GM19438 (cell line): ENCODE data around the gene KIRREL3.

Experiments
- ATAC-seq: cut with Tn5 transposase; IDR thresholded peaks from one replicate; pipeline ENCODE4 v1.9.1; 2021; ENCODE audit warnings: low read depth; ENCODE audit not compliant: unreplicated experiment

KIRREL3 gene

GRCh38 chr11:127000291-127000968 is at the start of gene KIRREL3:
Gene KIRREL3, minus strand, starts transcription at chr11:127000770.
- no peak for ATAC-seq

GRCh38 chr11:127050186-127050585 is 49.6 kb upstream of the KIRREL3 start:
- ATAC-seq, result no peak

GRCh38 chr11:127049486-127049885 is 48.9 kb upstream of the KIRREL3 start:
- no peak for ATAC-seq

DNA sequence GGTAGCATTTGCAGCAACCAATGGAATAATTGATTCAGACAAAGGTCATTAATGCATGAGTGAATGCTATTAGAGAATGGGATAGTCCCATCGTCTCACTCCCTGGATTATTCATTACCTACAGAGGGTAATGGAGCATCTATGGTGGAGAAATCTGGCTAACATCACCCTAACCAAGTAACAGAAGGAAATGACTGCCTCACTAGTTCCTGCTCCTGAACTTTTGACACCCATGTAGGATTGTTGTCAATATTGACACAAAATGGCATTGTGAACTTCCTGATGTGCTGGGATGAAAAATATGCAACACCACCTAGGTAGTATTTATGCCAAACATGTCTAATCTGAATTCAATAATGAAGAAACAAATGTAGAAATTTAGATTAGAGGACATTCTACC is 44.0 kb upstream of the KIRREL3 start:
- no peak for ATAC-seq

- ATAC-seq, result no peak
Observed at GRCh38 chr11:127042445-127042844, 41.9 kb upstream of the KIRREL3 start.

DNA sequence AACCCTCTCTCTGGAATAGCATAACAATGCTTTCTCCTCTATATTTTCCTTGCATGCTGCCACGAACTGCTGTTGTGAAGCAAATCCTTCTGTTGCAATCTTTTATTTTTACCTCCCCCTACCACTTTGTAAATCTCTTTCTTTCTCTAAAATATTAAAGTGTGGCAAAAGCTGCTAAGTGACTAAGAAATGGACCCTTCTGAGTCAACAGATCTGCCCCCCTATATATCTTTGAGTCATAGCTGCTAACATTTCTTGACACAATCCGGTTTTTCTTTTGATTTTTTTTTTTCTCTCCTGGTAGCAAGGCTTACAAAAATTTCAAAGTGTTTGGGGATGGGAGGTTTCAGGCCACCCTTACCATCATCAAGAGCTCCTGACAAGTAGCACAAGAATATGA is 39.0 kb upstream of the KIRREL3 start:
- ATAC-seq, result no peak

GRCh38 chr11:127037596-127037995 is 37.0 kb upstream of the KIRREL3 start:
- no peak for ATAC-seq

- ATAC-seq, result no peak
Observed at GRCh38 chr11:127037001-127037400, 36.4 kb upstream of the KIRREL3 start.

GRCh38 chr11:127035824-127036223 is 35.3 kb upstream of the KIRREL3 start:
- no peak for ATAC-seq

DNA sequence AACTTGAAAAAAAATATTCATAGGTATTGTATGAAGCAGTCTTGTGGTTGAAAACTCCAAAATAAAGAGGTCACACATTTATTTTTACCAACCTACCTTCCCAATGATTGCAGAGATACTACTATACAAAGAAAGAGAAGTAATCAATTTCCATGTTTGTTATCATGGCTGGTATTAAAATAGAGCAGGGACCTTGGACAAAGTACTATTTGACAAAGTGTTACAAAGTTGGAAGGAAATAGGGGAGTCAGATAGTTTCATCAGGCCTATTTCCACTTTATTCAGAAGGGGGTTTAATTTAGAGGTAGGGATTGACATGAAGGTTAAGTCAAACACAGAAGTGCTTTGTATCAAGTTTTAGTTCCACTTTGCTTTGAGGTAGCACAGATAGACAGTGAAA is 34.4 kb upstream of the KIRREL3 start:
- ATAC-seq, result no peak

DNA sequence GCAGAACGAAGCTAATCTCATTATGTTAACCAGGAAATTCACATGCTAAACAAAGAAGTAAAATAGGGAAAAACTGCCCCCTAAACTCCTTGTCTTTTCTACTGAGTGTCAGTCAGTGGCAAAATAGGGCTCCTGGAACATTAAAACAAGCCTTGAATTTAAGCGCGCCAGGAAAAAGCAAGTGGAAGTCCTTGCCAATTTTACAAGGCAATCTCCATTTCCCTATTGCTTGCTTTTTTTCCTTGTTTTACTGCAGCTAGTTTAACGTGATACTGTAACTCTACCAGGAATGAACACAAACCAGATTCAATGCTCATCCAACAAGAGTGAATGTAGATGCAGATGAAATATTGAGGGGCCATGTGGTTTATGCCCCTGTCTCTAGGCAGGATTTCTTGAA is 28.1 kb upstream of the KIRREL3 start:
- ATAC-seq, result no peak

GRCh38 chr11:127027789-127028188 is 27.2 kb upstream of the KIRREL3 start:
- no peak for ATAC-seq

DNA sequence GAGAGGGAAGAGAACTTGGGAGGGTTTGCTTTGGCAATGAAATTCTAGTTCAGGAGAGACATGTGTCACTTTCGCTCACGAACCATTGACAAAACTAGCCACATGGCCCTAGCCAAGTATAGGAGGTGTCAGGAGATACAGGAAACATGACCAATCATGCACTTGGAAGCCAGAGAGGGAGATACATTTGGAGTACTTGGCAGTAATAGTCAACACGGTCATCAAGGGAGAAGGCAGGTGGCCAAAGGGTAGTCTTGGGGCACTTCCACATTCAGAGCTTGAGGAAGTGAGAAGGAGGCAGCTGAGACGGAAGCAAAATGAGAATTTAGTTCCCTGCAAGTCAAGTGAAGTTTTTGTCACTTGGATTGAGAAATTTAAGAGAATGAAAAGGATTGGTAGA is 26.4 kb upstream of the KIRREL3 start:
- no peak for ATAC-seq

DNA sequence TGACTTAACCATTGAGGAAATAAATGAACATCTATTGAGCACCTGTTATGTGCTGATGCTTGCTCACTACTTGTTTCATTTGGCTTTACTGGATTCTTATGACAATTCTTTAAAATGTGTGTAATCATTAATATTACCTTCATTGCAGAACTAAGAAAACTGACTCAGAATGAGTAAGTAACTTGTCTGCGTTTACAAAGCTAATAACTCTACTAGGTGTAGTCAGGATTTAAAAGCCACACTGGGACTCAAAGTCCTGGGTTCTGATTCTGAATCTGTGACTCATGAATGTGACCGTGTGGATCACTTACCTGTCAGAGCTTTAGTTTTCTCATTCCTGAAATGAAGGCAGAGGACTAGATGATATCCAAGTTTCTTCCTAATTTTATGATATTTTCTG is 23.4 kb upstream of the KIRREL3 start:
- ATAC-seq, result no peak

DNA sequence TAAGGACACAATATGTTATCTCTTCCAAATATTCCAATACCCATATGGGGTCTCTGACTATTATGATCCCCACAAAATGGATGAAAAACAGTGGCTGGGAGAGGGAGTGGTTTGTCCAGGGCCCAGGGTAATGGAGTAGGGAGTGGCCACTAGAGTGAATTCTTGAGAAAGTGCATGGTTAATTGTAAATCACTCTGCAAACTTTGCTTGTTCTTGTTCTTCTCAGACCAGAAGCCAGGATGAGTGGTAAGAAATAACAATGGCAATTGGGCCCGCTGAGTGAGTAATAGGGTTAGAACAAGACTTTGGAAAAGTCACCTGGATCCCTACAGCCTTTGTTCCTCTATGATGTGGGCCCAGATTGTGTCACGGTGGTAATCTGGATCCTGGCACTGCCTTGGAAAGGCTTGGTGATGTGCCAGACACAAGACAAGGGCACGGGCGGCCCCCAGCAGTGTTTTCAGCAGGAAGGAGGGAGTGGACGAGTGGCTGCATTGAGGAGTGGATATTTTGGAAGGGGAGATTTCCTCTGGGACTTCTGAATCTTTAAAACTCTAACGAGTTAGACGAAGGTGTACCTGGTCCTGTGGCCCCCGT is 18.2 kb upstream of the KIRREL3 start:
- ATAC-seq, result no peak

DNA sequence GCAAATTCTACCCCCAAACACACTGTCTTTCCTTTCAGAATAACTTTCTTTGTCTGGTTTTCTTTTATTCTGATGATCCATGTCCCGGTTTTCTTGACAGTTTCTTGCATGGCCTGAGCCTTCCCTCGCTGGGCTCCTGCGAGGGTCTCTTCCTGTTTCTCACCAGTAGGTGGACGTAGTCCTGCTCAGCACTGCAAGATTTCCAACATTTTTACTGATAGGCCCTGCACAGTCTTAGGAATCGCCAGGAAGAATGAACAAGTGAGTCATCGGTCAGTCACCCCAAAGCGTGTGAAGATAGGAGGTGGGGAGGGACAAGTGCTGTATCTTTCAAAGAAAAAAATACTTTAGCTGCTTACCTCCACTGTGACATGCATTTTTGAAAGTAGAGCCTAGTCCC is 16.9 kb upstream of the KIRREL3 start:
- no peak for ATAC-seq

GRCh38 chr11:127013550-127013949 is 13.0 kb upstream of the KIRREL3 start:
- no peak for ATAC-seq

- no peak for ATAC-seq
Observed at GRCh38 chr11:127006311-127006710, 5.7 kb upstream of the KIRREL3 start.

- ATAC-seq, result no peak
Observed at GRCh38 chr11:127003260-127003981, 2.9 kb upstream of the KIRREL3 start.

DNA sequence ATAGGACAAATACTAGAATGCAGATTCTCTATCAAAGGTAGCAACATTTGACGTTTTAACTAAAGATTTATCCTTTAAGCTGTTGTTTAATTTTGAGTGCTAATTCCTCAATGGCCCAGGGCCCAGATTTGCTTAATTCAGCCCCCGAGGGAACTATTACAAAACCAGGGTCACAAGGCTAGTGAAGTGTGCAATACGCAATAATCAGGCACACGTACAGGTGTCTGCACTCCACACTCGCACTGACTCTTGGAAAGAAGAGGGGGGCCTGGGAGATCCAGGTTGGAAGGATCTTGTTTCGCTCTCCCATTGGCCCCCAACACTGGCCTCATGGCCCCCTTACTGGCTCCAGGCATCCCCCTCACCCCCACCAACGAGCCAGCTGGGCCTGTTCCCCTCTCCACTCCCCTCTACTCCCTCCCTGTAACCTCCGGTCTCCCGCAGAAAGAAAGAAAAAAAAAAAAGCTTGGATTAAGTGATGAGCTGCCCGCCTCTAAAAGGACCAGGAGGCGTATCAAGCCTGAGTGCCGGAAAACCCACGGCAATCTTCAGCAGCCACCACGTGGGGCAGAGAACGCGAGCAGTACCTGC is 2.2 kb upstream of the KIRREL3 start:
- no peak for ATAC-seq

- no peak for ATAC-seq
Observed at GRCh38 chr11:127000981-127001380, 411 bp upstream of the KIRREL3 start.

DNA sequence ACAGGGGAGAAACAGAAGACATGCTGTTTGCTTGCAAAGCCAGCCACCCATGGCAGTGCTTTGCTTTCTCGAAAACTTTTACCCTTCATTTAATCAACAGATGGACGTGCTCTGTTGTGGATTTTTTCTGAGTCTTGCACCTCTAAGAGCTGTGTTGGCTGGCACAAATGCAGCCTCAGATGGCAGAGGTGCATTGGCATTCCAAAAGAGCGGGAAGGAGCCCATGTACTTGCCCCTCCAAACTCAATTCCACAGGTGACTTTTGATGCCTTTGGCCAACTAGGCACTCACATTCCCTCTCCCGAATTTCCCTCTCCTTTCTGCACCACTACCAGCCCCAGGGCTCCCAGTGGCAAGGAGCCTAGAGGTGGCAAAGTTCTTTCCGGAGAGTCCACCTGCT is 1.2 kb downstream of the KIRREL3 start:
- ATAC-seq, result no peak
